Lung (tissue), 13 donors: Measurements from ENCODE around the gene POLR1H. TPM values are rescaled to one million over a fixed set of nuclear protein-coding genes. Genes with fewer than 3 reads are reported as not detected.

Source experiments
- ATAC-seq: fragments of 200-7000 bp; cut with Tn5 transposase; one replicate; pipeline ENCODE4 v1.9.1; 2020; ENCODE audit warnings: moderate number of reproducible peaks; ENCODE audit not compliant: insufficient read depth, low FRiP score
- DNase-seq, 3 donors: peaks; one replicate each; pipeline ENCODE4 v3.0.0-alpha.2; 2013 to 2017
- H3K27ac ChIP-seq, 2 donors: one replicate each; pipeline ENCODE4 v1.5.1; 2013; ENCODE audit warnings: mild to moderate bottlenecking in 2 of 2, moderate library complexity in 2 of 2, control low read depth in 1 of 2, inconsistent platforms in 1 of 2, low read depth in 1 of 2, low read length in 1 of 2
- H3K27me3 ChIP-seq, 3 donors: one replicate each; pipeline ENCODE4 v1.5.1; 2013; ENCODE audit warnings: low read length in 2 of 3; ENCODE audit not compliant: control insufficient read depth in 3 of 3, insufficient read depth in 3 of 3
- H3K36me3 ChIP-seq, 4 donors: one replicate each; pipeline ENCODE4 v1.5.1; 2013; ENCODE audit warnings: low read length in 4 of 4, mild to moderate bottlenecking in 1 of 4, moderate library complexity in 1 of 4; ENCODE audit not compliant: control insufficient read depth in 4 of 4, insufficient read depth in 4 of 4
- H3K4me1 ChIP-seq, 5 donors: one replicate each; pipeline ENCODE4 v1.5.1; 2013; ENCODE audit warnings: low read length in 5 of 5, mild to moderate bottlenecking in 2 of 5, moderate library complexity in 1 of 5; ENCODE audit not compliant: control insufficient read depth in 5 of 5, insufficient read depth in 5 of 5
- H3K4me3 ChIP-seq: one replicate; pipeline ENCODE4 v1.5.1; 2013; ENCODE audit warnings: mild to moderate bottlenecking, control low read depth, moderate library complexity
- H3K9ac ChIP-seq, 2 donors: one replicate each; pipeline ENCODE4 v1.5.1; 2013; ENCODE audit warnings: low read length in 2 of 2, control low read depth in 1 of 2; ENCODE audit not compliant: insufficient read depth in 1 of 2
- H3K9me3 ChIP-seq, 4 donors: one replicate each; pipeline ENCODE4 v1.5.1; 2013; ENCODE audit warnings: low read length in 3 of 4, mild to moderate bottlenecking in 1 of 4, moderate library complexity in 1 of 4; ENCODE audit not compliant: control insufficient read depth in 4 of 4, insufficient read depth in 3 of 4
- WGBS, 2 donors: extraction: QIAGEN DNeasy Blood & Tissue Kit; methylation state at CpG; one replicate each; pipeline ENCODE4 v1.1.7; 2013; 5-methylcytosine and 5-hydroxymethylcytosine counted together
- polyA plus RNA-seq, 2 donors: library from polyadenylated mRNA; stranded (reverse); fragments of 200-250 nt; gene quantifications; one replicate each; pipeline ENCODE4 v1.2.1, GENCODE V29; 2013
- small RNA-seq: library from RNA; depleted of rRNA; stranded (forward); fragments of <200 nt; gene quantifications from one replicate; pipeline ENCODE3, GENCODE V24; 2014; ENCODE audit warnings: low replicate concordance
- total RNA-seq, 2 donors: library from RNA; depleted of rRNA in 1 of 2; stranded (reverse); fragments of >200 nt in 1 of 2; gene quantifications; one replicate each; pipeline ENCODE4 v1.2.1, GENCODE V29; 2014 to 2021
- TF ChIP-seq, protein P1 (sequence below): IDR thresholded peaks from 2 replicates; pipeline ENCODE4 v1.5.1; 2012; ENCODE audit warnings: mild to moderate bottlenecking; ENCODE audit errors: control extremely low read depth, extremely low read depth
- donor health status: control.
- donor health status: control.
- donor health status: Bipolar disorder and iron deficiency.
- donor health status: healthy.
- donor health status: DM: yes; HTN: yes; CAD: no.

Gene POLR1H
- total and polyA plus RNA-seq, 4 donors: 18.2 to 55.5 (median 38.6) TPM

DNA sequence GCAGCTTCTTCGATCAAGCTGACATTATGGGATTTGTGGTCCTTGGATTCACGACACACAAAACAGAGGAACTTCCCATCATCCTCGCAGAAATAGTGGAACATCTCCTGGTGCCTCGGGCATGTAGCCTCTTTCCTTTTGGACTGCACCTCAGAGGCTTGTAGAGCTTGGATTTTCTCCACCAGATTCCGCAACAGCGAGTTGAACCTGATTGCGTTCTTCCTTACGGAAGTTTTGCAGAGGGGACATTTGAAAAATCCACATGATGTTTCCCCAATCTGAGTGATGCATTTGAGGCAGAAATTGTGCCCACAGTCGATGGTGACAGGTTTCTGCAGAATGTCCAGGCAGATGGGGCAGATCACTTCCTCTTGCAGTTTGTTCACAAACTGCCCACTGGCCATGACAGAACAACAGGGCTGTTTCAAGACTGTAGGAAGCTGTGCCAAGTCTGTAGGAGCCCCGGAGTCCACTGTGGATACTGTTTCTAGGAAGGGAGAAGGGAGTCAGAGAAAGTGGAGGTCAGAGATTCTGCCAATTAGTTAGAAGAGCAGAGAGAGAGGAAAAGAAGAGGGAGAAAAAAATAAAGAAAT, 51.4 kb downstream of the POLR1H start:
- no peak for DNase-seq
- Histone ChIP-seq H3K9ac (no peak overlapping the region), H3K27me3 (peaks cover 0 to 65% (median 46%) of the 10 kb centered on the region in 3 donors), H3K4me1 (no peaks in the 10 kb centered on the region), H3K27ac (no peak overlapping the region), H3K4me3 (no peak overlapping the region), H3K36me3 (no peaks in the 10 kb centered on the region), H3K9me3 (no peaks in the 10 kb centered on the region)
- TF ChIP-seq, protein P1, sequence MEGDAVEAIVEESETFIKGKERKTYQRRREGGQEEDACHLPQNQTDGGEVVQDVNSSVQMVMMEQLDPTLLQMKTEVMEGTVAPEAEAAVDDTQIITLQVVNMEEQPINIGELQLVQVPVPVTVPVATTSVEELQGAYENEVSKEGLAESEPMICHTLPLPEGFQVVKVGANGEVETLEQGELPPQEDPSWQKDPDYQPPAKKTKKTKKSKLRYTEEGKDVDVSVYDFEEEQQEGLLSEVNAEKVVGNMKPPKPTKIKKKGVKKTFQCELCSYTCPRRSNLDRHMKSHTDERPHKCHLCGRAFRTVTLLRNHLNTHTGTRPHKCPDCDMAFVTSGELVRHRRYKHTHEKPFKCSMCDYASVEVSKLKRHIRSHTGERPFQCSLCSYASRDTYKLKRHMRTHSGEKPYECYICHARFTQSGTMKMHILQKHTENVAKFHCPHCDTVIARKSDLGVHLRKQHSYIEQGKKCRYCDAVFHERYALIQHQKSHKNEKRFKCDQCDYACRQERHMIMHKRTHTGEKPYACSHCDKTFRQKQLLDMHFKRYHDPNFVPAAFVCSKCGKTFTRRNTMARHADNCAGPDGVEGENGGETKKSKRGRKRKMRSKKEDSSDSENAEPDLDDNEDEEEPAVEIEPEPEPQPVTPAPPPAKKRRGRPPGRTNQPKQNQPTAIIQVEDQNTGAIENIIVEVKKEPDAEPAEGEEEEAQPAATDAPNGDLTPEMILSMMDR: no peak
- ATAC-seq: no peak
- 80 to 81% methylated on average over 10 of the region's 10 CpGs for WGBS, 2 donors

DNA sequence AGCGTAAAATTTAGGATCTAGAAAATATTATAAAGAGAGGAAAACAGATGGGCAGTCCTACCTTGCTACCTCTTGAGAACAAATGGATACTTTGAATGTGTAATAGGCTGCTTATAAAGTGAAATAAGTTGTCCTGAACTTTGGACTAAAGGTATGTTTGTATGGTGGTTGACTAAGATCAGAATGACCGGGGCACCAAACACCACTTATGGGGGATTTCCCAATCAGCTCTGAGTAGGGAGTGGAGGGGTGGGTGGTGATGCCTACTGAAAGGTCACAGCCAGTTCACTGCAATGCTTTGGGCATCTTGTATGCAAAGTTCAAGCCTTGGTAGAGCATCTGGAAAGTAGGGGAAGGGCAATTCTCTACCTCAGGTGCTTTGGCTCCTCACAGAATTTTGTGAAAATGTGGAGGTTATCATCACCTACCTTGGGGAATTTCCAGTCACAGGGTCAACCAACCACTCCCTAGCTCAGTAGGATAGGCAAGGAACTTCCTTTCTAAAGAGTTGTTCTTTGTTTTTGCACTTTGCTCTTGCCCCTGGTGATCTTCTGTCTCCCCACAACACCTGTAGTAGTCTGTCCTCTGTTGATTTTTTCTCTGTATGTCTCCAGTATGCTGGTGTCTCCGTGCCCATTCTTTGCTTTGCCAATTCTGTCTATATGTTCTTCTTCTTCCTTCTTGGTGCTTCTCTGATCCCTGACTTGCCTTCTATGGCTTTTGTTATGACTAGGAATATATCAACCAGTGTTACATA, 52.1 kb downstream of the POLR1H start, which contains the start of gene TRIM31:
TRIM31 (minus strand) TSS at position 88 of the 757 bp plus-strand sequence. CDS start 285 bp downstream, outside the sequence.
- DNase-seq: no peak
- H3K27ac ChIP-seq: no peak within 1 kb of the TSS
- no peak within 1 kb of the TSS for H3K9ac ChIP-seq
- no peaks in the 10 kb centered on the region for H3K4me1 ChIP-seq
- TF ChIP-seq, protein P1: no peak
- H3K27me3 ChIP-seq: peaks cover 0 to 59% (median 43%) of the 10 kb centered on the region in 3 donors
- H3K4me3 ChIP-seq: no peak within 1 kb of the TSS
- H3K36me3 ChIP-seq: no peaks in the 10 kb centered on the region
- ATAC-seq: no peak
- H3K9me3 ChIP-seq: no peaks in the 10 kb centered on the region
- WGBS, 2 donors: 67 to 75% methylated on average over 3 of the region's 3 CpGs

DNA sequence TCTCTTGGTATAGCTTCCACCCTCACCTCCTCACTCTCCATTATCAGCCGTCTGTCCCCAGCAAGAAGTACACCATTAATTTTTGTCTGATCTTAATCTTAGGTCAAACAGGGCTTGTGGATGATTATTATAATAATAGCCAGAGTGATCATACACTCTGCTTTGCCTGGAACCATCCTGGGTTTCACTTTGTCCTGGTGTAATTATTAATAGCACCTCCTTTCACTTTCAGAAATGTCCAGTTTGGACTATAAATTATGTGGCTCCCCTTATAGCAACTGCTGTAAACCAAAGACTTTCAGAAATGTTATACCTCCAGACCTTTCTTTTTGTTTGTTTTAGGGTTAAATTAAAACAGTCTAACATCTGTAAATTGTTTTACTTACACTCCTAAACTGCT, 52.8 kb downstream of the POLR1H start:
- no peak overlapping the region for H3K27ac ChIP-seq
- 55 to 81% methylated on average over 1 of the region's 1 CpG for WGBS, 2 donors
- no peaks in the 10 kb centered on the region for H3K9me3 ChIP-seq
- no peaks in the 10 kb centered on the region for H3K36me3 ChIP-seq
- peaks cover 0 to 54% (median 41%) of the 10 kb centered on the region in 3 donors for H3K27me3 ChIP-seq
- ATAC-seq (no peak), DNase-seq (no peak)
- no peak overlapping the region for H3K4me3 ChIP-seq
- H3K4me1 ChIP-seq: no peaks in the 10 kb centered on the region
- TF ChIP-seq, protein P1: no peak
- H3K9ac ChIP-seq: no peak overlapping the region

Small RNAs within 50 kb of the gene (small RNA-seq; reads per million reads assigned to genes)
- gene RF02218 (not detected), gene RF02219 (not detected), gene RF02220 (not detected)

Other genes starting within 250 kb of the POLR1H start
- 1 to 10 TPM in 1 of 2 donors, under 1 TPM in 1; 0.23 to 4.9 TPM for gene HLA-G, start 233.4 kb upstream of the POLR1H start, total RNA-seq
- 1 to 10 TPM; 3.7 to 8.9 TPM for gene HLA-G, start 233.4 kb upstream of the POLR1H start, polyA plus RNA-seq
- 100 to 1,000 TPM; 320 to 577 TPM for gene HLA-A, start 118.7 kb upstream of the POLR1H start, total RNA-seq
- 1,000 to 10,000 TPM in 1 of 2 donors, 100 to 1,000 TPM in 1; 845 to 3,222 TPM for gene HLA-A, start 118.7 kb upstream of the POLR1H start, polyA plus RNA-seq
- gene PPP1R11, start 5.9 kb downstream of the POLR1H start, total RNA-seq: 10 to 100 TPM; 29.2 to 56.9 TPM
- gene PPP1R11, start 5.9 kb downstream of the POLR1H start, polyA plus RNA-seq: 10 to 100 TPM; 54.7 to 81.7 TPM
- gene RNF39, start 14.5 kb downstream of the POLR1H start, total RNA-seq: 1 to 10 TPM in 1 of 2 donors, not detected in 1; 2.3 TPM
- gene RNF39, start 14.5 kb downstream of the POLR1H start, polyA plus RNA-seq: 1 to 10 TPM; 1.0 to 1.3 TPM
- gene TRIM31, start 51.8 kb downstream of the POLR1H start, total RNA-seq: under 1 TPM in 1 of 2 donors, not detected in 1; 0.31 TPM
- 1 to 10 TPM in 1 of 2 donors, under 1 TPM in 1; 0.30 to 1.4 TPM for gene TRIM31, start 51.8 kb downstream of the POLR1H start, polyA plus RNA-seq
- gene TRIM40, start 74.9 kb downstream of the POLR1H start, total RNA-seq: under 1 TPM in 1 of 2 donors, not detected in 1; 0.20 TPM
- under 1 TPM in 1 of 2 donors, not detected in 1; 0.08 TPM for gene TRIM40, start 74.9 kb downstream of the POLR1H start, polyA plus RNA-seq
- gene TRIM10, start 99.9 kb downstream of the POLR1H start, total RNA-seq: 1 to 10 TPM in 1 of 2 donors, under 1 TPM in 1; 0.06 to 1.8 TPM
- under 1 TPM; 0.06 to 0.12 TPM for gene TRIM10, start 99.9 kb downstream of the POLR1H start, polyA plus RNA-seq
- gene TRIM15, start 102.3 kb downstream of the POLR1H start, total RNA-seq: not detected
- under 1 TPM; 0.01 to 0.06 TPM for gene TRIM15, start 102.3 kb downstream of the POLR1H start, polyA plus RNA-seq
- gene TRIM26, start 152.1 kb downstream of the POLR1H start, total RNA-seq: 10 to 100 TPM; 33.8 to 51.4 TPM
- gene TRIM26, start 152.1 kb downstream of the POLR1H start, polyA plus RNA-seq: 10 to 100 TPM; 32.1 to 42.4 TPM